Stimulated activated CD8-positive, alpha-beta memory T cell treated with anti-CD3 and anti-CD28 coated beads, Interleukin-2, amount 100 ng/mL, for 48 hours (primary cell): ENCODE measurements around the gene C1QTNF6.
A peak's percentile ranks its signal among the peaks of the same experiment; 100 is the strongest.
"Not testable (repeated sequence)": the region's sequence is repeated elsewhere in the genome, so short reads cannot be mapped to it uniquely, and the experiment has no call there.

Experiments used
- DNase-seq, 2 donors: peaks; one replicate each; pipeline ENCODE4 v3.0.0-alpha.2; 2020; ENCODE audit warnings: low read depth in 2 of 2

Gene C1QTNF6

GRCh38 chr22:37206841-37207821 lies 19.1 kb upstream of the C1QTNF6 start:
- DNase-seq: no peak

DNA sequence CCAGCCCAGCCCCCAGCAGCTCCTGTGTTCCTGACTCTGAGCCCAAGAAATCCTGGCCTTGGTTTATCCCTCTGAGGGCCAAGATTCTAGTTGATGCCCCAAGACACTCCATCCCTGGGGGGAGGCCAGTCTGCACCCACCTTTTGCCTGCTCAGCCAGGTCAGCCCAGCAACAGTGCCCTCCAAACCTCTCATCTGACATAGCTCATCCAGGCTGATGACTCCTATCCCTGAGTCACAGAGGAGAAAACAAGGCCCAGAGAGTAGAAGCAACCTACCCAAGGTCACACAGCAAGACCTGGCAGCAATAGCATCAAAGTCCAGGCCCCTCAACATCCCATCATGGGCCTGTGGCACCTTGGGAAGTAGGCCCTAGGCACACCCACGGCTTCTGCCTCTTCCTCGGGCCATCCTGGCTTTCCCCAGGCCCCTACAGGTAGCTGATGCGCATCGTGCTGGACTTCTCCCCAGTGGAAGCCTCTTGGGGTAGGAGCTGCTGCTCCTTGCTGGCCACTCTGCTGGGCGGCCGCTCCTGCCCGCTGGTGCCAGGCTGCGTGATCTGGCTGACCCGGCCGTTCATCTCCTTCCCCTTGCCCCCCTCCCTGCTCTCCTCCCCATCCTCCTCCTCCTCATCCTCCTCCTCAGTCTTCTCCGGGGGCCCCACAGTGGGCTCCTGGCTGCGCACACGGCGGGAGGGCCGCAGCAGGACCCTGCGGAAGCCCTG lies 18.2 kb upstream of the C1QTNF6 start:
- DNase-seq: no peak

GRCh38 chr22:37205046-37205445 lies 17.0 kb upstream of the C1QTNF6 start:
- no peak for DNase-seq

DNA sequence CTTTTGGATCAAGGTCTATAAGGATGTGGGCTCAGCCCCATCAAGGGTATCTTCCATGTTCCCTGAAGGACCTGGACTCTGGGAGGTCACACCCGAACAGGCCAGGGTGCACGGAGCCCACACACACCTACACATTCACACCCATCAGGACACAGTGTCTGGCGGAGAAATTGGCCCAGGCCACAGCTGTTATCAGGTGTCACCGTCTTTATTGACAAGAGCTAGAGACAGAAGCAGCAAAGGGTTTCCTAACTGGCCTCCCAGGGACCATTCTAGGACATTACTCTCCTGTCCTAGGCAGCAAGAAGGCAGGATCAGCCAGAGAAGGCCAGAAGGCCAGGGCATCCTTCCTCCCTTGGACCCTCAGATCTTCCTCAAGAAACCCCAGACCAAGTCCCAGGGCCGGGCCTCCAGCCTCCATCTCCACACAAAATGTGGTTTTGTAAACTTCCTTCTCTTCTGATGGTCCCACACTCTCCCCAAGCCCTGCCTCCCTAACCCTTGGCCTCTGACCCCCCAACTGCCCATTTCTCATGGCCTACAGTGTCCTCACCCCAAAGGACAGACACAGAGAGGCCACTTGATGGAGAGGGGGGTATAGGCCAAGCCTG lies 16.1 kb upstream of the C1QTNF6 start:
- DNase-seq: no peak

DNA sequence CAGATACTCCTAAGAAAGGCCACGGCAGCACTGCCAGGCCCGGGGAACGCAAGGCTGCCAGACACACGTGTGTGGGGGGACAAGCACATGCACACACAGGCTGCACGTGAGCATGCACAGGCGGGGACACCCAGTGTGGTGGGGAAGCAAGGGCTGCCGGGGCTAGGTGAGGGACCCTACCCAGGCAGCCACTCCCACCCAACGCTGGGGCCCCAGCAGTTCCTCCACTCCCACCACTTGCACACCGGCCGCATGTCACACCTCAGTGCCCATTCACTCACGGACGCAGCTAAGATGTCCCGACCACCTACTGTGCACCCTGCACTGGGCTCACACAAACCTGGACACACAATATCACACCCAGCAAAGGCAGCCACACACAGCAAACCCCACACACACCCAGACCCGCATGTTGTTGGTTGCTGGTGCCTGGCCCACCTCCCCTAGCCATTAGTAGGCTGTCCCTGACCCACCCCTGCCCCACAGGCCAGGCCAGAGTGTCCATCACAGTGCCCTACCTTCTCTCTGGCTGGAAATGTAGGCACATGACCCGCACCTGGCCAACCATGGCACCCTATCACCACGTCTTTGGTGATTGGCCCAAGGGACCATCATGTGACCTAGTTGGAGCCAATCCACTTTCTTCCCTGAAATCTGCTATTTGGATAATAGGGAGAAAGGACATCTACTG lies 15.5 kb upstream of the C1QTNF6 start:
- no peak for DNase-seq

DNA sequence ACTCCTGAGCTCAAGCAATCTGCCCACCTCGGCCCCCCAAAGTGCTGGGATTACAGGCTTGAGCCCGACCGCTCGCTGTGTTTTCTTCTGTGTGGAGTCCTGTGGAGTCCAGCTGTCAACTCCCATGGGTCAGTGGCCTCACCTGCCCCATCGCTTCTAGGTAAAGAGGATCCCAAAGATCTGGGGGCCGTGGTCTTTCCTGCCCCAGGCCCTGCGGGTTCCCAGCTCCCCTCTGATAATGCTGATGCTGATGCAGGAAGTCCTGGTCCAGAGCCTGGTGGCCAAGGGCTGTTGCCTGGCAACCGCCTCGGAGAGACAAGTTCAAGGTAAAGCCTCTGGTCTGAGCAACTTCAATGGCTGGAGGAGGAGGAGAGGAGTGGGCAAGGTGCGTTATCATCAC lies 14.7 kb upstream of the C1QTNF6 start:
- no peak for DNase-seq

GRCh38 chr22:37202001-37202555 lies 14.0 kb upstream of the C1QTNF6 start:
- no peak for DNase-seq

DNA sequence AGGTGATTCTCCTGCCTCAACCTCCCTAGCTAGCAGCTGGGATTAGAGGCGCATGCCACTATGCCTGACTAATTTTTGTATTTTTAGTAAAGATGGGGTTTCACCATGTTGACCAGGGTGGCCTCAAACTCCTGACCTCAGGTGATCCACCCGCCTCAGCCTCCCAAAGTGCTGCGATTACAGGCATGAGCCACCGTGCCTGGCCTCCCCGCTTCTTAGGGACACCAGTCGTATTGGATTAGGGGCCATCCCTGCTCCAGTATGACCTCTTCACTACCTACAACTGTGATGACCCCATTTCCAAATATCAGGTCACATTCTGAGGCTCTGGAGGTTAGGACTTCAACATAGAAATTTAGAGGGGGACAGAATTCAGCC lies 13.4 kb upstream of the C1QTNF6 start:
- not testable (repeated sequence) for DNase-seq

DNA sequence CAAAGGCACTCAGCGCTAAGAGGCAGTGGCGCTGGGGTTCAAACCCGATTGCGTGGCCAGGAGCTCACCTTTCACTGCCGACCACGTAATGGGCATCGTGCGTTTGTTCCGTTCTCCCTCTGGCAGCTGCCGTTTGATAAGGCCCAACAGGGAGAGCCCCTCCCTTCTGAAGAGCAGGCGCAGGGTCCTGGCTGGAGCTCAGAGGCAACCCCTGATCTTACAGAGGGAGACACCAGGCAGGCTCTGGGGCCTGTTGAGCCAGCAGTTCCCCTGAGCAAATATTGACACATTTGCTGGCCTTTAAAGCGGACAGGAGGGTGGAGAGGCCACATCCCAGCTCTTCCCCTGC lies 11.7 kb upstream of the C1QTNF6 start:
- DNase-seq: no peak

DNA sequence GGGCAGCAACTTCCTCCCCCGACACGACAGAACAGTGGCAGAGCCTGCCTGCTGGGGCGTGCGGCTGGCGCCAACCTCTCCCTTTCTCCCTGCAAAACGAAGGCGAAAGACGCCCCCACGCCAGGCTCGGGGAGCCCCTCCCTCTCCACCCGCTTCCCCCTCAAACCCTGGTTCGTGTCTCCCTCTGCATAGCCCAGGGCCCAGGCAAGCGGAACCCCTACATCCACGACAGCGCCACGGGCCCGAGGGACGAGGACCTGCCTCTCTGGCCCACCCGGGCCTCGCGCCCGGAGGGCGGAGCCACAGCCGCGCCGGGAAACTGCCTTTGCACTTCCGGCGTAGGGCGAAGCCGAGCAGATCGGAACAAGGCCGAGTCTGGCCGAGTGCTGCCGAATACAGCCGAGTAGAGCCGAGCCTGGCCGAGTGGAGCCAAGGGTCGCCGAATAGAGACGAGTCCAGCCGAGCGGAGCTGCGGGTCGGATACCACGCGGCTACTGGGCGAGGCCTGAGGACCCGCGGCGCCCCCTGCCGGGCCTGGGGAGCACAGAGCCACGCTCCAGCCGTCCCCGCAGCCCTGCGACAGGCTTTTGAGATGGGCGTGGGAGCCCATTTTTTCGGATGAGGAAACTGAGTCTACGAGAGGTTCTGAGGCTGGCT lies 11.2 kb upstream of the C1QTNF6 start:
- peak; percentile 98 to 100 for DNase-seq

- peak; percentile 89 to 93 for DNase-seq
Measured at GRCh38 chr22:37198258-37199102, 10.4 kb upstream of the C1QTNF6 start.

GRCh38 chr22:37197451-37198257 lies 9.6 kb upstream of the C1QTNF6 start:
- DNase-seq: no peak

DNA sequence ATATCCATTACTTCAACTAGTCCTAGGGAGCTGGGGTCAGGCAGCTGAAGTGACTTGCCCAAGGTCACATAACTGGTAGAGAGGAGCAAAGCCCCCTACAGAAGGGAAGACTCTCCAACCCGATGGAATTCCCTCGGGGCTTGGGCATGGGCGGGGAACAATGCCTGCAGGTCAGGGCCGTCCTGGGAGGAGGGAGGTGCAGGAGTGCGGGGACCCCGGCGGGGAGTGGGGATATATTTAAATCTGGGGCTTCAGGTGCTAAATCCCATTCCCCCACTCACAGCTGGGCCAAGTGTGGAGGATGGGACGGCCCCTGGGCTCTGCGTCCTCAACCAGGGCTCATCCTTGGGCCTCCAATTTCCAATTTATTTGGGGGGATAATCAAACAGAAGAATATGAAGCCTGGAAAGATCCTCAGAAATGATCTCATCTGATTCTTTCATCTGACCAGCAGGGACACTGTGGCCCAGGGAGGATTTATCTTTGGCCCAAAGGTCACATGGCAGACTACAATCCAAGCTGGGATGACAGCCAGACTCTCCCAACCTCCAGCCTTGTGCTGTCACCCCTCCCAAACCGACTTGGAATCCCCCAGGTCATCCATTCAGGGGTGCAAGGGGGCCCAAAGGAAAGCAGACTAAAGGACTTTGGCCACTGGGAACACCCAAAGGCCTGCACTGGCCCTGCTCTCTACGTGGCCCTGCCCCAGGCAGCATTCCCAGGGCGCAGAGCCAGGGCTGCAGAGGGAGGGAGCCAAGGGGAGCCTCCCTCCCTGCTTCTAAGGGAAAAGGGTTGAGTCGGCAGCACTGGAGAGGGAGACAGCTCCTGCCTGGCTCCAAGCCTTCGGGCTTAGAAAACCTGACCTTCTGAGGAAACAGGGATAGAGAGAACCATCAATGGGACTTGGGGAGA lies 8.7 kb upstream of the C1QTNF6 start:
- DNase-seq: no peak

GRCh38 chr22:37195921-37196320 lies 7.9 kb upstream of the C1QTNF6 start:
- no peak for DNase-seq

- DNase-seq: no peak
Measured at GRCh38 chr22:37194750-37195149, 6.7 kb upstream of the C1QTNF6 start.

DNA sequence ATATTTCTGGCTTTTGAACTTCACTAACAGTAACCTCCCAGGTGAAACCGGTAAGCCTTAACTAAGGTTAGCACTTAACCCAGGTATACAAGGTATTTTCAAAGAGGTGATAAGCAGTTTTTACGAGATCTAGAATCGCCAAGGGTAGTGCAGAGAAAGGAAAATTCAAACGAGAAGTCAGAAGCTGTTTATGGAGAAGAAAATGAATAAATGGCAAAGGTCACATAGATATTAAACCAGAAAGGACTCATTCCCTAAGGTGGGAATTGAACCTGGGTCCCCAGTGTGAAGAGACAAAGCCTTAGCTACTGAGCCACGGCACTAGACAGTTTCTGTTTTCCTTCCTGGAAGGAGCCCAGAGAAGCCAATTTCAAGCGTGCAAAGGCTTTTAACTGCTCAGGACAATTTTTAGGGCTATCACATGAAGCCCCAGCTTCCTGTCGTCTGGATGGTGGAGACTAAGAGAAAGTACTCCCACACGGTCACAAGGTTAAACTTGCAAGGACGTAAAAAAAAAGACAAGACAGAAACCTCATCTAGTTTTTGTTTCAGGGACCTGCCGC lies 5.7 kb upstream of the C1QTNF6 start:
- no peak for DNase-seq

GRCh38 chr22:37192741-37193140 lies 4.7 kb upstream of the C1QTNF6 start:
- DNase-seq: no peak

- DNase-seq: no peak
Measured at GRCh38 chr22:37192204-37192603, 4.2 kb upstream of the C1QTNF6 start.
